OCI-LY1 (cell line): ENCODE results near the gene RBM28.

Source experiments
- EZH2 ChIP-seq: fragments of 200-600 bp; sonication (generic), shearing (Covaris generic); IDR thresholded peaks from 2 replicates; pipeline ENCODE4 v1.8.0; 2017; ENCODE audit warnings: borderline replicate concordance, mixed run types, mild to moderate bottlenecking, antibody characterized with exemption, low read length, moderate library complexity, mixed read lengths
- TF ChIP-seq, protein P1 (sequence below): fragments of 200-600 bp; sonication (generic), shearing (Covaris generic); IDR thresholded peaks from 2 replicates; pipeline ENCODE4 v1.5.1; 2017; ENCODE audit warnings: mild to moderate bottlenecking, antibody characterized with exemption, low read length, moderate library complexity, mixed read lengths

DNA sequence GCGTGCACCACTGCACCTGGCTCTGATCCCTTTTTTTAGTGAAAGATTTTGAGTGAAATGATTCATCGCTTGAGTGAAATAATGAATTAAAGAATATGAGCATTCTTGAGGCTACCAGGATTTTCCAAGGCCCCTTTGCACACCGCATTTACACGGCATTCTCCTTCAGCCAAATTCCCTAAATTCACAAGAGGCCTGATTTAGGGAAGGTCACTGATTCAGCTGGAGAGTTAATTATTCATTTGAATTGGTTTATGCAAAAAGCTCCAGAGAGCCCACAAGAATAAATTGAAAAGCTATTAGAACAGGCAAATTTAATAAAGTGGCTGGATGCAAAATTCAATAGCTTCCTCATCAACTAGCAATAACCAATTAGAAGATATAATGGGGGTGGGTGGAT is 56.2 kb downstream of the RBM28 start:
- TF ChIP-seq, protein P1, sequence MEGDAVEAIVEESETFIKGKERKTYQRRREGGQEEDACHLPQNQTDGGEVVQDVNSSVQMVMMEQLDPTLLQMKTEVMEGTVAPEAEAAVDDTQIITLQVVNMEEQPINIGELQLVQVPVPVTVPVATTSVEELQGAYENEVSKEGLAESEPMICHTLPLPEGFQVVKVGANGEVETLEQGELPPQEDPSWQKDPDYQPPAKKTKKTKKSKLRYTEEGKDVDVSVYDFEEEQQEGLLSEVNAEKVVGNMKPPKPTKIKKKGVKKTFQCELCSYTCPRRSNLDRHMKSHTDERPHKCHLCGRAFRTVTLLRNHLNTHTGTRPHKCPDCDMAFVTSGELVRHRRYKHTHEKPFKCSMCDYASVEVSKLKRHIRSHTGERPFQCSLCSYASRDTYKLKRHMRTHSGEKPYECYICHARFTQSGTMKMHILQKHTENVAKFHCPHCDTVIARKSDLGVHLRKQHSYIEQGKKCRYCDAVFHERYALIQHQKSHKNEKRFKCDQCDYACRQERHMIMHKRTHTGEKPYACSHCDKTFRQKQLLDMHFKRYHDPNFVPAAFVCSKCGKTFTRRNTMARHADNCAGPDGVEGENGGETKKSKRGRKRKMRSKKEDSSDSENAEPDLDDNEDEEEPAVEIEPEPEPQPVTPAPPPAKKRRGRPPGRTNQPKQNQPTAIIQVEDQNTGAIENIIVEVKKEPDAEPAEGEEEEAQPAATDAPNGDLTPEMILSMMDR = no peak
- no peak for TF ChIP-seq EZH2
